H9 (cell line): ENCODE results near the gene DNM1. TPM values are rescaled to one million over a fixed set of nuclear protein-coding genes. Genes with fewer than 3 reads are reported as not detected.

Source experiments
- DNase-seq: peaks from one replicate; pipeline ENCODE4 v3.0.0-alpha.2; 2017
- H2AFZ ChIP-seq: one replicate; pipeline ENCODE4 v1.6.1; 2013; ENCODE audit warnings: mild to moderate bottlenecking, low read length, control low read depth, moderate library complexity
- H2AK5ac ChIP-seq: 2 replicates; pipeline ENCODE4 v1.6.1; 2013; ENCODE audit warnings: low read length, control low read depth, mixed read lengths; ENCODE audit not compliant: insufficient read length
- H2BK120ac ChIP-seq: one replicate; pipeline ENCODE4 v1.6.1; 2013; ENCODE audit warnings: low read depth, mild to moderate bottlenecking, low read length, control low read depth, inconsistent platforms; ENCODE audit not compliant: poor library complexity, severe bottlenecking
- H2BK12ac ChIP-seq: 2 replicates; pipeline ENCODE4 v1.6.1; 2013; ENCODE audit warnings: low read length, control low read depth, mixed read lengths, low read depth; ENCODE audit not compliant: insufficient read length
- H2BK15ac ChIP-seq: 2 replicates; pipeline ENCODE4 v1.6.1; 2013; ENCODE audit warnings: low read depth, low read length, control low read depth
- H2BK20ac ChIP-seq: one replicate; pipeline ENCODE4 v1.6.1; 2013; ENCODE audit warnings: low read depth, mild to moderate bottlenecking, low read length, control low read depth, inconsistent platforms; ENCODE audit not compliant: poor library complexity, severe bottlenecking
- H2BK5ac ChIP-seq: 2 replicates; pipeline ENCODE4 v1.6.1; 2013; ENCODE audit warnings: low read length, control low read depth, mixed read lengths; ENCODE audit not compliant: insufficient read length
- H3K14ac ChIP-seq: 2 replicates; pipeline ENCODE4 v1.6.1; 2013; ENCODE audit warnings: low read length, control low read depth; ENCODE audit not compliant: insufficient read depth
- H3K18ac ChIP-seq: 2 replicates; pipeline ENCODE4 v1.6.1; 2013; ENCODE audit warnings: low read depth, mild to moderate bottlenecking, mixed read lengths, low read length, control low read depth; ENCODE audit not compliant: insufficient read length
- H3K23ac ChIP-seq: 2 replicates; pipeline ENCODE4 v1.6.1; 2013; ENCODE audit warnings: low read length, control low read depth, mixed read lengths, low read depth; ENCODE audit not compliant: insufficient read length
- H3K23me2 ChIP-seq: 2 replicates; pipeline ENCODE4 v1.6.1; 2013; ENCODE audit warnings: low read depth, mild to moderate bottlenecking, mixed read lengths, low read length, control low read depth; ENCODE audit not compliant: insufficient read length, poor library complexity, severe bottlenecking
- H3K27ac ChIP-seq: 2 replicates; pipeline ENCODE4 v1.5.1; 2013; ENCODE audit warnings: low read length, control low read depth, mixed read lengths, low read depth; ENCODE audit not compliant: insufficient read length
- H3K27me3 ChIP-seq: 2 replicates; pipeline ENCODE4 v1.6.1; 2013; ENCODE audit warnings: low read length, control low read depth, inconsistent platforms; ENCODE audit not compliant: insufficient read depth
- H3K4ac ChIP-seq: 2 replicates; pipeline ENCODE4 v1.6.1; 2013; ENCODE audit warnings: low read depth, mild to moderate bottlenecking, control low read depth, inconsistent platforms, low read length, moderate library complexity
- H3K4me1 ChIP-seq: 2 replicates; pipeline ENCODE4 v1.6.1; 2013; ENCODE audit warnings: low read length, control low read depth, inconsistent platforms; ENCODE audit not compliant: insufficient read depth
- H3K4me2 ChIP-seq: 2 replicates; pipeline ENCODE4 v1.6.1; 2013; ENCODE audit warnings: low read length, control low read depth, mixed read lengths; ENCODE audit not compliant: insufficient read length, insufficient read depth
- H3K56ac ChIP-seq: 2 replicates; pipeline ENCODE4 v1.6.1; 2013; ENCODE audit warnings: low read depth, mild to moderate bottlenecking, mixed read lengths, low read length, control low read depth; ENCODE audit not compliant: insufficient read length
- H3K79me1 ChIP-seq: 2 replicates; pipeline ENCODE4 v1.6.1; 2013; ENCODE audit warnings: low read depth, mild to moderate bottlenecking, moderate library complexity, low read length, control low read depth, inconsistent platforms; ENCODE audit not compliant: insufficient read depth, poor library complexity, severe bottlenecking
- H3K79me2 ChIP-seq: 2 replicates; pipeline ENCODE4 v1.6.1; 2013; ENCODE audit warnings: low read length, control low read depth, inconsistent platforms; ENCODE audit not compliant: insufficient read depth
- H3K9ac ChIP-seq: 2 replicates; pipeline ENCODE4 v1.6.1; 2013; ENCODE audit warnings: low read length, control low read depth, mixed read lengths; ENCODE audit not compliant: insufficient read length; ENCODE audit errors: extremely low read depth
- H3K9me3 ChIP-seq: one replicate; pipeline ENCODE4 v1.6.1; 2013; ENCODE audit warnings: low read depth, low read length, inconsistent platforms; ENCODE audit not compliant: control insufficient read depth
- H3T11ph ChIP-seq: one replicate; pipeline ENCODE4 v1.6.1; 2013; ENCODE audit warnings: mild to moderate bottlenecking, low read length, control low read depth, inconsistent platforms
- H4K20me1 ChIP-seq: one replicate; pipeline ENCODE4 v1.6.1; 2013; ENCODE audit not compliant: control insufficient read depth, insufficient read length, insufficient read depth
- H4K5ac ChIP-seq: 2 replicates; pipeline ENCODE4 v1.6.1; 2013; ENCODE audit warnings: low read depth, mild to moderate bottlenecking, mixed read lengths, low read length, control low read depth; ENCODE audit not compliant: insufficient read length
- H4K8ac ChIP-seq: replicated peaks from 2 replicates; pipeline ENCODE4 v1.6.1; 2013; ENCODE audit warnings: low read length, control low read depth, mixed read lengths, low read depth; ENCODE audit not compliant: insufficient read length
- H4K91ac ChIP-seq: 2 replicates; pipeline ENCODE4 v1.6.1; 2013; ENCODE audit warnings: low read depth, mild to moderate bottlenecking, moderate library complexity, mixed read lengths, low read length, control low read depth; ENCODE audit not compliant: insufficient read length
- H3K27ac Mint-ChIP-seq, 3 experiments: 2 replicates in 2 of 3; 3 replicates in 1 of 3; pipeline ENCODE4 v1.8.0; 2020 to 2021; ENCODE audit warnings: mixed read lengths in 3 of 3, mild to moderate bottlenecking in 1 of 3, moderate library complexity in 1 of 3
- H3K27me3 Mint-ChIP-seq: 2 replicates; pipeline ENCODE4 v1.8.0; 2021; ENCODE audit warnings: low read depth, mild to moderate bottlenecking, moderate library complexity, mixed read lengths
- H3K36me3 Mint-ChIP-seq, 3 experiments: 2 replicates in 2 of 3; 3 replicates in 1 of 3; pipeline ENCODE4 v1.8.0; 2020 to 2021; ENCODE audit warnings: low read depth in 3 of 3, mixed read lengths in 3 of 3; ENCODE audit not compliant: insufficient read depth in 1 of 3
- H3K4me1 Mint-ChIP-seq, 2 experiments: 2 replicates each; pipeline ENCODE4 v1.8.0; 2020; ENCODE audit warnings: mixed read lengths in 2 of 2
- H3K4me3 Mint-ChIP-seq, 2 experiments: 2 replicates in 1 of 2; 3 replicates in 1 of 2; pipeline ENCODE4 v1.8.0; 2020 to 2021; ENCODE audit warnings: mild to moderate bottlenecking in 2 of 2, mixed read lengths in 2 of 2, moderate library complexity in 1 of 2
- H3K9me3 Mint-ChIP-seq, 2 experiments: 2 replicates in 1 of 2; 3 replicates in 1 of 2; pipeline ENCODE4 v1.8.0; 2020; ENCODE audit warnings: mild to moderate bottlenecking in 2 of 2, mixed read lengths in 2 of 2, moderate library complexity in 1 of 2
- WGBS: extraction: QIAGEN DNeasy Blood & Tissue Kit; methylation state at CpG from one replicate; pipeline ENCODE4 v1.1.7; 2013; ENCODE audit warnings: missing lambda C conversion rate, low lambda C conversion rate, mixed read lengths; ENCODE audit not compliant: insufficient read length; ENCODE audit errors: extremely low coverage; 5-methylcytosine and 5-hydroxymethylcytosine counted together
- total RNA-seq: library from RNA; stranded (reverse); gene quantifications from 2 replicates; pipeline ENCODE4 v1.2.1, GENCODE V29; 2021
- TF ChIP-seq, protein P1 (sequence below): fragments of 200-600 bp; sonication (generic); conservative IDR thresholded peaks from 3 replicates; pipeline ENCODE4 v1.8.0; 2021; ENCODE audit warnings: antibody characterized with exemption, mild to moderate bottlenecking

The DNM1 gene
- total RNA-seq, 1 experiment from 2014 or later: 58.0 TPM

DNA sequence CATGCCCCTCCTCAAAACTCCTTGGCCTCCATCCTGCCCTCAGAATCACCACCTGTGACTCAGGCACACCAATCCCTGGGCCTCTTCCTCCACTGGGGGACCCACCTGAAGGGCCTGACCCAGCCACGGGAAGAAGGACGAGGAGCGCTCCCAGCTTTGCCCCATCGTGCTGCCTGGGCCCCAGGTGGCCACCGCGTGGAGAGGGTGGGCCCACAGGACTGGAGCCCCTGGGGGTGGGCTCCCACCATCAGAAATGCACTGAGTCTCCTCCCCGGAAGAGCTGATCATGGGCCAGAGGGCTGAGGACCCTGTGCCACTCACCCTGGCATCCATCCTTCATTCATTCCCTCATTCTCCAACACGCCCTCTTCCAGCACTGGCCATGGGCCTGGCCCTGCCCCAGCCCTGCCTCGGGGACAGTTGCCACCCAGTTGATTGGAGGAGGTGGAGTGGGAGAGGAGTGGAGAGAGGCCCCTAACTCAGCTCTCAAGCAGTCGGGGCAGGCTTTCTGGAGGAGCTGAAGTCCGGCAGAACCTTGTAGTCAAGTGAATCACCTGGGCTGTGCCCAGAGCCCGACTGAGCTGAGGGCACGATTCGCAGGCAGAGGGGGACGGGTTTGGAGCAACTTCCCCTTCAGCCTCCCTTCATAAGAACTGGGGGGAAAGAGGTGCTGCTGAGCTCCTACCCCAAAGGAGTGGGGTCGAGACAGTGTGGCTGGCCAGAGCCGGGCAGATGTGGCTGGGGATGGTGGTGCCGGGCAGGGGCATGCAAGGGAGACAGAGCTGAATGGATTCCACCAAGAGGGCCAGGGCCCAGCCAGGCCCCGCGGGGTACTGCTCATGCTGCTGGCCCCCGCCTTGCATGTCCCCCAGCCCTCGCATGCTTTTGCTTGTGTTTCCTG, 29.6 kb downstream of the DNM1 start:
- Histone ChIP-seq H3K79me2 (no peaks in the 10 kb centered on the region), H3T11ph (no peak overlapping the region)

More for the DNA sequence above, 29.6 kb downstream of the DNM1 start:
- Histone ChIP-seq H4K91ac (no peak overlapping the region), H4K20me1 (no peaks in the 10 kb centered on the region), H4K8ac (no peak overlapping the region), H2BK20ac (no peak overlapping the region), H2AK5ac (no peak overlapping the region), H2BK12ac (no peak overlapping the region), H3K4ac (no peak overlapping the region), H3K23me2 (no peaks in the 10 kb centered on the region), H3K9me3 (no peaks in the 10 kb centered on the region), H3K23ac (no peak overlapping the region), H4K5ac (no peak overlapping the region), H3K18ac (no peak overlapping the region), H3K27ac (no peak overlapping the region), H3K56ac (no peak overlapping the region), H3K9ac (no peak overlapping the region), H2BK120ac (no peak overlapping the region), H3K4me1 (no peaks in the 10 kb centered on the region), H2AFZ (no peak overlapping the region), H3K79me1 (no peaks in the 10 kb centered on the region), H3K4me2 (no peak overlapping the region), H3K27me3 (no peaks in the 10 kb centered on the region), H3K14ac (no peak overlapping the region; the same call in 1 of the 2 replicates), H2BK5ac (no peak overlapping the region), H2BK15ac (no peak overlapping the region)
- DNase-seq: no peak
- WGBS: no CpG with 5 or more reads among the region's 22 CpGs
- H3K4me3 Mint-ChIP-seq: no peak overlapping the region
- no peaks in the 10 kb centered on the region for H3K4me1 Mint-ChIP-seq
- H3K27me3 Mint-ChIP-seq: no peaks in the 10 kb centered on the region
- no peaks in the 10 kb centered on the region for H3K9me3 Mint-ChIP-seq
- TF ChIP-seq, protein P1, sequence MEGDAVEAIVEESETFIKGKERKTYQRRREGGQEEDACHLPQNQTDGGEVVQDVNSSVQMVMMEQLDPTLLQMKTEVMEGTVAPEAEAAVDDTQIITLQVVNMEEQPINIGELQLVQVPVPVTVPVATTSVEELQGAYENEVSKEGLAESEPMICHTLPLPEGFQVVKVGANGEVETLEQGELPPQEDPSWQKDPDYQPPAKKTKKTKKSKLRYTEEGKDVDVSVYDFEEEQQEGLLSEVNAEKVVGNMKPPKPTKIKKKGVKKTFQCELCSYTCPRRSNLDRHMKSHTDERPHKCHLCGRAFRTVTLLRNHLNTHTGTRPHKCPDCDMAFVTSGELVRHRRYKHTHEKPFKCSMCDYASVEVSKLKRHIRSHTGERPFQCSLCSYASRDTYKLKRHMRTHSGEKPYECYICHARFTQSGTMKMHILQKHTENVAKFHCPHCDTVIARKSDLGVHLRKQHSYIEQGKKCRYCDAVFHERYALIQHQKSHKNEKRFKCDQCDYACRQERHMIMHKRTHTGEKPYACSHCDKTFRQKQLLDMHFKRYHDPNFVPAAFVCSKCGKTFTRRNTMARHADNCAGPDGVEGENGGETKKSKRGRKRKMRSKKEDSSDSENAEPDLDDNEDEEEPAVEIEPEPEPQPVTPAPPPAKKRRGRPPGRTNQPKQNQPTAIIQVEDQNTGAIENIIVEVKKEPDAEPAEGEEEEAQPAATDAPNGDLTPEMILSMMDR: no peak
- H3K36me3 Mint-ChIP-seq: peaks cover under 1 to 17% (median 7%) of the 10 kb centered on the region in 3 experiments; a peak in 6 of 7 replicates
- peak overlapping the region in 1 of 3 experiments; percentile 67; a peak in 1 of 7 replicates for H3K27ac Mint-ChIP-seq
